Activated CD4-positive, alpha-beta T cell treated with anti-CD3 and anti-CD28 coated beads for 24 hours (primary cell): ENCODE data around the gene E2F8.
"Not testable (repeated sequence)": the region's sequence is repeated elsewhere in the genome, so short reads cannot be mapped to it uniquely, and the experiment has no call there.

Experiments
- DNase-seq, 2 donors: peaks; one replicate each; pipeline ENCODE4 v3.0.0-alpha.2; 2020; ENCODE audit warnings: low read depth in 2 of 2

The E2F8 gene

DNA sequence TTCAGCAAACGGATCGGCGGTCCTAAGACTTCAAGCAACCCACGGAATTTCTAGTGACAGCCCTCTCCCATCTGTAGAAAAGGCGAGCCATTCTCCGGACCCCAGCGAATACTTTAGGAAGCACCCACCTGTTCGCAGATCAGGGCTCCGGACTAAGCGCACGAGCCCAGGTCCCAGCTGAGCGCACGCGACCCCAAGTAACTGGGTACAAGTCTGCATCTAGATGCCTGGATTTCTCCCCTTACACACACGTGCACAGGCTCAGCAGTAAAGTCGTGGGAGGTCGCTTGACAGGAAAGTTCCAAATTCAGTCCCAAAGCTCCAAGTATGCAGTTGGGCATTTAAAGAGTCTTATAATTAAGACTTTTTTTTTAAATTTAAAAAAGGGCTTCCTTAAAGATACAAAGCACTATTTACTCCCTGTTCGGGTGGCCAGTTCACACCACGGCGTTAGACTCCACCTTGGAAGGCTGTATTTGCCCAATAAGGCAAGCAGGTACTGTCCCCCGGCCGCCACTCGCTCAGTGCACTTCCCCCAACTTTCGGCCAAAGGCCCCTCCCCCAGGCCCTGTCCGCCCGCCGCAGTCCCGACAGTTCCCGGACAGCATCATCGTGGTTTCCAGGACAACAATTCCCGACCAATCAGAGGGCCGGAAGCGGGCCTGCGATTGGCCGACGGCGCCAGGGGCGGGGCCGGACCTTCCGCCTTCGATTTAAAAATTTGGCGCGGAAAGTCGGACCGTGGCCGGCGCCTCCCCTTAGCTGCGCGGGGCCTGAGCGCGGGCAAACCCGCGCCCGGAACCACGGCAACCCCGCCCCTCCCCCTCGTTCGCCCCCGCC lies at the start of gene E2F8:
TSS of gene E2F8 (minus strand) at position 526 of the 840 bp plus-strand sequence. CDS start 824 bp downstream, outside the sequence.
- DNase-seq = peak; percentile 74 to 86

- no peak for DNase-seq
Measured at GRCh38 chr11:19290356-19290755, 49.6 kb upstream of the E2F8 start.

DNA sequence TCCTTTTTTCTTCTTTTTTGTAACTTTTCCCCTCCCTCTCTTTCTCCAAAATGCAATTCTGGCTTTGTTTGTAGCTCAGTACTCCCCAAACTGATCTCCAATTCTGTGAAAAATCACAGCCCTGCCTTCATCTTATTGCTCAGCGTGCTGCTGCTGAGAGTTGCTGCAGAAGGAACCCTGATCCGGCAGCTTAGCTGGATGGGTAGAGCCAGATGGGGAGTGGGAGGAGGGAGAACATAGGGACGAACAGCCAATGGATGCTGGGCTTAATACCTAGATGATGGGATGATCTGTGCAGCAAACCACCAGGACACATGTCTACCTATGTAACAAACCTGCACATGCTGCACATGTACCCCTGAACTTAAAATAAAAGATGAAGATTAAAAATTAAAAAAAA lies 47.5 kb upstream of the E2F8 start:
- DNase-seq = no peak

DNA sequence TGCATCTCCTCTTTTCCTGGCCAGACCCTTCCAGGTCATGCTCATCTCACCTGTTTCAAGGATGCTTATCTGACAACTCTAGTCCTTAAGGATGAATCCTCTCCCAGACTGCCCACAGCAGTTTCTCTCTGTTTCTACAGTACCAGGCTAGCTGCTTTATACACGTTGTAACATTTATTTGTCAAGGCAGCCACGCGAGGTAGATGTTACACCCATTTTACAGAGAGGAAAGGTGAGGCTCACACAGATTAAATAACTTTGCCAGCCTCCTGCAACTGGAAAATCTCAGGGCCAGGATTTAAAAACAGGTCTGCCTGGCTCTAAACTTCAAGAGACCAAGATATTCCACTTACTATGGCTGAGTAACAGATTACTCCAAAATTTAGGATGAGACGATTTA lies 45.7 kb upstream of the E2F8 start:
- no peak for DNase-seq

- DNase-seq = no peak
Measured at GRCh38 chr11:19284881-19285280, 44.1 kb upstream of the E2F8 start.

GRCh38 chr11:19283991-19284390 lies 43.2 kb upstream of the E2F8 start:
- no peak for DNase-seq

- DNase-seq = no peak
Measured at GRCh38 chr11:19281555-19281954, 40.8 kb upstream of the E2F8 start.

DNA sequence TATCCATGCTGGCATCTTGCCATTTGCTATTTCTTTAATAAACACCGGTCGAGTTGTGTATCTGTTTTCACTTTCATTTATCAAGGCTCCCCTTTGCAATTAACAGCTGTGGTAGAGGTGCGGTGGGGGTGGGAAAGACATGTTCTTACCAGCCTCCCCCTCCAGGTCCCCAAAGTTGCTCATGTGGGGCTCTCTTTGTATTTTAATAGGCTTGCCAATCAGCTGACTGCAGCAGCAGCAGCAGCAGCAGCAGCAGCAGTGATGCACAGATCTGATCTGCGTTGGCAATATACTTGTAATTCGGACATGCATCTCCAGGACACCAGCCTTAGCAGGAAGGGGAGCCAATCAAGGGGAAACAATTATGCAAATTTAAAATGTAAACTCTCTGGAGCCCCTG lies 40.3 kb upstream of the E2F8 start:
- no peak for DNase-seq

DNA sequence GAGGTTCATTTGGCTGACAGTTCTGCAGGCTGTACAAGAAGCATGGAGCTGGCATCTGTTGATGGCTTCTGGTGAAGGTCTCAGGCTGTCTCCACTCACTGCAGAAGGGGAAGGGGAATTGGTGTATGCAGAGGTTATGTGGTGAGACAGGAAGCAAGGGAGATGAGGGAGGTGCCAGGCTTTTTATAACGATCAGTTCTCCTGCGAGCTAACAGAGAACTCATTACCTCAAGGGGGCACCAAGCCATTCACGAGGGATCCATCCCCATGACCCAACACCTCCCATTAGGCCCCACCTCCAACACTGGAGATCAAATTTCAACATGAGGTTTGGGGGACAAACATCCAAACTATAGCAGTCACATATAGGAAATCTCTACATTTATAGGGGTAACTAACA lies 38.7 kb upstream of the E2F8 start:
- DNase-seq = no peak

DNA sequence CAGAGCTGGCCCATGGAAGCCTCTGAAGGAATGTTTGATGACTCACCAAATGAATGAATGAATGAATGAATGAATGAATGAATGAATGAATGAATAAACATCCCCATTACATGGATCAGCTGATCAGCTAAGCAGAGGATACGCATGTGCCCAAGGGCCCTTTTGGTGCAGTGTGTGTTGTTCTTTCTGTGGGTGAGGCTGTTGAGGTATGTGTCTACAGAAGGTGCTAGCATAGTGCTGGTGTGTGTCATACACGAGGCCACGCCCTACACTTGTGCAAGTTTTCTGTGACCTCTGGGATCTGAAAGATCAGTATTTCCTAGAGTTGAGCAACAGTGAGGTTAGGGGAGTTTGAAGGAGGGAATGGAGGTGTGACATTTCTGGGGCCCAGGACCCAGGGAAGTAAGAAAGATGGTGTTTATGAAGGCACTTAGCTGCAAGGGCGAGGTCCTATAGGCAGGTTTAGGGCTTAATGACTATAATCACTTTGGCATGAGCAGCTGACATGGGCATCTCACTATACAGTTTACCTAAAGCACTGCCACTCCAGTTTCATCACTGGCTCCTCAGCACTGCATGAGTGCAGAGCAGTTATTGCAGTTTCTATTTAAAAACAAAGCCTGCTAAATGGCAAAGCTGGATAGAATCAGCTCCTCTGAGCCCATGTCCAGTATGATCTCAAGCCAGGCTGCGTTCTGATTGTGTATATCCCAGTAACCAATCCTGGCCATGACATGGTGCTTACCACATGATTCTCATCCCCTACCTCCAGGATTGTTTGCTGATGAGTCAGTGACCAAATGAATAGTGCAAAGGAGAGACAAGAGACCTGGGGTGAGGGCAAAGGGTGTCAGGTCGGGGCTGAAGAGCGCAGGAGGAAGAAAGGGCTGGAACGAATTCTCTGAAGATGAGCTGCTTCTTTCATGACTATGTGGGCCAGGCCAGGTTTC lies 36.4 kb upstream of the E2F8 start:
- no peak for DNase-seq

DNA sequence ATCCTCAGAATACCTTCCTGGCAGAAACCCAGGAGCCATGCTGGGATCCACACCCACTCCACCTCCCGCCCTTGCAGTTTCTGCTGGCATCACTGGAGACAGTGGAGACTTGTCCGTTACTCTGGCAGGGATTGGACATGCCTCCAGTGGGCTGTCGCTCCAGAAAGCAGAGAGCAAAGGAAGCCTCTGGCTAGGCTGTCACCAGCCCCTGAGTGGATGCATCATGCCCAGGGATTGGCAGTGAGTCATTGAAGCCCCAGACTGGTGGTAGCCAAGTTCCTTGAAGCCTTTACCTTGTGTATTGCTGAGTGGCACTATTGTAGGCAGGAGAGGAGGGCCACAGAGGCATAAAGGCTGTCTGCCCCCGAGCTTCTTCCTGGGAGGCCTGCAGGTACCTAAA lies 34.8 kb upstream of the E2F8 start:
- no peak for DNase-seq

DNA sequence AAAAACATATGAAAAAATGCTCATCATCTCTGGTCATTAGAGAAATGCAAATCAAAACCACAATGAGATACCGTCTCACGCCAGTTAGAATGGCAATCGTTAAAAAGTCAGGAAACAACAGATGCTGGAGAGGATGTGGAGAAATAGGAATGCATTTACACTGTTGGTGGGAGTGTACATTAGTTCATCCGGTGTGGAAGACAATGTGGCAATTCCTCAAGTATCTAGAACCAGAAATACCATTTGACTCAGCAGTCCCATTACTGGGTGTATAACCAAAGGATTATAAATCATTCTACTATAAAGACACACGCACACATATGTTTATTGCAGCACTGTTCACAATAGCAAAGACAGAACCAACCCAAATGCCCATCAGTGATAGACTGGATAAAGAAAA lies 32.5 kb upstream of the E2F8 start:
- not testable (repeated sequence) for DNase-seq

DNA sequence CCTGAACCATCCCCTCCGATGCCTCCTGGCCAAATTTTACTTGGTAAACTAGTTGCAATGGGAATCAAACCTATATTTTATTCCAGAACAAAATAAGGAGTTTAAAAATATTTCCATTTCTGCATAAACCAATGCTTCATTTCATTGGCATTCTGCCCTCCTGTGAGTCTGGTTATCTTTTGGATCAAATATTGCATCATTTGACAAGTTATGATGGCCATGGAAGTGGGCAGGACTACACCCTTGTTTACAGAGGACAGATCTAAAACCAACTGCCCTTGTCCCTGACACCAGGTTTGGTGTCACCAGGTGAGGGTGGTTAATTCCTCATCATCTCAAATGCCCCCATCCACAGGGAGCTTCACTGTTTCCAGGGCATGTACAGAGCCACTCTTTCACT lies 28.2 kb upstream of the E2F8 start:
- no peak for DNase-seq

DNA sequence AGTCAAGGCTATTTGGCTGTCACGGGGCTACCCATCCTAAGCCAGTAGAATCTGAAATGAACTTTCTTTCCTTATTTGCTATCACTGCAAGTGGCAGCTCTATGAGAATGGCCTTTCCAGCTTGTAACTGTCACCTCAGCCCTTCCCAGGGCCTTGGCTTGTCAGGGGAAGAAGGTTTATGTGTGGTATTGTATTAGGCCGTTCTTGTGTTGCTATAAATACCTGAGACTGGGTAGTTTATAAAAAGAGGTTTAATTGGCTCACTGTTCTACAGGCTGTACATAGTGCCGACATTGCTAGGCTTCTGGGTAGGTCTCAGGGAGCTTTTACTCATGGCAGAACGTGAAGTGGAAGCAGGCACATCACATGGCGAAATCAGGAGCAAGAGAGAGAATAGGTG lies 26.8 kb upstream of the E2F8 start:
- no peak for DNase-seq

GRCh38 chr11:19263333-19263732 lies 22.6 kb upstream of the E2F8 start:
- no peak for DNase-seq

DNA sequence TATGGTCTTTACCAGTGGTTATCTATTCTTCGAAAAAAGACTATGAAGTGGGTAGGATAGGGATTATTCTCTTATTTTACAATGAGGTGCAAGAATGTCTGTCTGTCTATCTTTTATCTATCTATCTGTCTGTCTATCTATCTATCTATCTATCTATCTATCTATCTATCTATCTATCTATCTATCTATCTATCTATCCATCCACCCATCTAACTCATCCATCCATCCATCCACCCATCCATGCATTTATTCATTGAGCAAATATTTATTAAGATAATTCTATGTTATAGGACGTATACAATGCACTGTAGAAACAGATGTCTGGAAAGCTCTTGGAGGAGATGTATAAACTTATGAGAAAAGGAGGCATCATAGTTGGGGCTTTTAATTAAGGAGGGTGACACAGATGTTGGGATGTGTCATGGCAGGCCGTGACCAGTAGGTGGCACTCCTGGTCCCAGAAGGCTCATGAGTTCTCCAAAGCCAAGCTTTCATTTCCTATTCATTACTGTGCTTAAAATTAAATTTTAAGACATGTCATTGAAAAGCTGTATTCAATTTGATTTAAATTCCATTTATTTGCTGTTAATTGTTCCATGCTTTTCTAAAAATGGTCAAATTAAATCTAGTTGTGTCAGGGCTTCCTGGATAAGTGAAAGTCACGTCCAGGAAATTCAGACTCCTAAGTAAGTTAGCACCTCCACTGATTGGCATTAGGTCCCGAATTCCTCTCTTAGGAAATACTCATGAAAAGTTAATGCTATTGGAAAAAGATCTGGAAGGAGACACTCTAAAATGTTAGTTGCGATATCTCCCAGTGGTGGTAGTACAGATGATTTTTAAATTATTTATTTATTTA lies 19.0 kb upstream of the E2F8 start:
- DNase-seq = peak; percentile 50 to 53

- no peak for DNase-seq
Measured at GRCh38 chr11:19258641-19259230, 18.0 kb upstream of the E2F8 start.

GRCh38 chr11:19254441-19254840 lies 13.7 kb upstream of the E2F8 start:
- DNase-seq = not testable (repeated sequence)

GRCh38 chr11:19253817-19254216 lies 13.1 kb upstream of the E2F8 start:
- no peak for DNase-seq

- DNase-seq = no peak
Measured at GRCh38 chr11:19253153-19253745, 12.5 kb upstream of the E2F8 start.
